ENCODE results near the gene SRGAP2C. TPM values are rescaled to one million over a fixed set of nuclear protein-coding genes. Genes with fewer than 3 reads are reported as not detected.
"Not testable (repeated sequence)": the region's sequence is repeated elsewhere in the genome, so short reads cannot be mapped to it uniquely, and the experiment has no call there.

The SRGAP2C gene
- polyA plus RNA-seq (9.0 and 10.0 TPM in 2 replicates), polyA minus RNA-seq (28.0 and 29.5 TPM in 2 replicates)

- not testable (repeated sequence) for H3K4me2 ChIP-seq (ENCODE audit: low read length); H3K9ac ChIP-seq (ENCODE audit: low read length); H3F3A ChIP-seq (ENCODE audit: insufficient read depth, low read length, poor library complexity, severe bottlenecking); H3K9me2 ChIP-seq (ENCODE audit: insufficient read depth, low read length); H2AFZ ChIP-seq (ENCODE audit: low read depth, low read length); H4K20me1 ChIP-seq (ENCODE audit: insufficient read depth); H3K9me3 ChIP-seq (ENCODE audit: low read length); H3K27me3 ChIP-seq (ENCODE audit: insufficient read depth, low read depth, low read length); H3K79me2 ChIP-seq (replicated peaks; ENCODE audit: insufficient read depth, low read length); H3K27ac ChIP-seq (ENCODE audit: low read length); H3K36me3 ChIP-seq (ENCODE audit: insufficient read depth, low read length)
- peak within 1 kb of the TSS; percentile 56 for H3K4me3 ChIP-seq (ENCODE audit: low read length)
- TF ChIP-seq POLR2AphosphoS5 (IDR thresholded peaks at IDR 0.05), result peak; percentile 43
These were observed at the start of gene SRGAP2C, which contains the start of gene FAM72B for GRCh38 chr1:121184290-121185127. Gene SRGAP2C (plus strand): TSS chr1:121184975. CDS start chr1:121187447, 2,472 bp downstream. Gene FAM72B (minus strand): TSS chr1:121184340. CDS start chr1:121183489, 851 bp downstream.

DNA sequence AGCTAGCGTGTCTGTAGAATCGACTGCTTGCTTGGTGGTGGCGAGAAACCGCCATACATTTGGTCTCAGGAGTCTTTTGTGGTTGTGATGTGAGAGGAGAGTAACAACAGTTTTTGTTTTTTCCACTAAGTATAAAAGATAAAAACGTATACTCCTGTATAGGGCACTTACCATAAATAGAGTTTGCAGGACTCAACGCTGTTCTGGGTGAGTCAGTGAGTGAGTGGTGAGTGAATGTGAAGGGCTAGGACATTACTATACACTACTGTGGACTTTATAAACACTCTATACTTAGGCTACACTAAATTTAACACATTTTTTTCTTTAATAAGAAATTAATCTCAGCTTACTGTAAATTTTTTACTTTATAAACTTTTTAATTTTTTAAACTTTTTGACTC, 44.4 kb upstream of the SRGAP2C start:
- H3K9me3 ChIP-seq (ENCODE audit: low read length); H3F3A ChIP-seq (ENCODE audit: insufficient read depth, low read length, poor library complexity, severe bottlenecking); H3K9me2 ChIP-seq (ENCODE audit: insufficient read depth, low read length); H3K36me3 ChIP-seq (ENCODE audit: insufficient read depth, low read length); H3K27me3 ChIP-seq (ENCODE audit: insufficient read depth, low read depth, low read length); H3K79me2 ChIP-seq (replicated peaks; ENCODE audit: insufficient read depth, low read length); H3K4me2 ChIP-seq (ENCODE audit: low read length); H3K27ac ChIP-seq (ENCODE audit: low read length); H4K20me1 ChIP-seq (ENCODE audit: insufficient read depth); H3K4me3 ChIP-seq (ENCODE audit: low read length); H2AFZ ChIP-seq (ENCODE audit: low read depth, low read length); H3K9ac ChIP-seq (ENCODE audit: low read length): not testable (repeated sequence)

- not testable (repeated sequence) for H3K27me3 ChIP-seq (ENCODE audit: insufficient read depth, low read depth, low read length); H3K9me3 ChIP-seq (ENCODE audit: low read length); H3K9me2 ChIP-seq (ENCODE audit: insufficient read depth, low read length); H3K27ac ChIP-seq (ENCODE audit: low read length); H3F3A ChIP-seq (ENCODE audit: insufficient read depth, low read length, poor library complexity, severe bottlenecking); H3K4me3 ChIP-seq (ENCODE audit: low read length); H4K20me1 ChIP-seq (ENCODE audit: insufficient read depth); H3K4me2 ChIP-seq (ENCODE audit: low read length); H3K9ac ChIP-seq (ENCODE audit: low read length); H3K36me3 ChIP-seq (ENCODE audit: insufficient read depth, low read length); H3K79me2 ChIP-seq (replicated peaks; ENCODE audit: insufficient read depth, low read length); H2AFZ ChIP-seq (ENCODE audit: low read depth, low read length)
These were observed 36.1 kb upstream of the SRGAP2C start for GRCh38 chr1:121148489-121149190.

- not testable (repeated sequence) for H3K9me3 ChIP-seq (ENCODE audit: low read length); H3K36me3 ChIP-seq (ENCODE audit: insufficient read depth, low read length); H3F3A ChIP-seq (ENCODE audit: insufficient read depth, low read length, poor library complexity, severe bottlenecking); H2AFZ ChIP-seq (ENCODE audit: low read depth, low read length); H3K9ac ChIP-seq (ENCODE audit: low read length); H3K79me2 ChIP-seq (replicated peaks; ENCODE audit: insufficient read depth, low read length); H3K4me2 ChIP-seq (ENCODE audit: low read length); H3K27me3 ChIP-seq (ENCODE audit: insufficient read depth, low read depth, low read length); H3K27ac ChIP-seq (ENCODE audit: low read length); H3K4me3 ChIP-seq (ENCODE audit: low read length); H4K20me1 ChIP-seq (ENCODE audit: insufficient read depth); H3K9me2 ChIP-seq (ENCODE audit: insufficient read depth, low read length)
These were observed 33.5 kb upstream of the SRGAP2C start for GRCh38 chr1:121151294-121151693.

- H3F3A ChIP-seq (ENCODE audit: insufficient read depth, low read length, poor library complexity, severe bottlenecking); H3K79me2 ChIP-seq (replicated peaks; ENCODE audit: insufficient read depth, low read length); H3K27me3 ChIP-seq (ENCODE audit: insufficient read depth, low read depth, low read length); H3K9me2 ChIP-seq (ENCODE audit: insufficient read depth, low read length); H3K36me3 ChIP-seq (ENCODE audit: insufficient read depth, low read length); H3K27ac ChIP-seq (ENCODE audit: low read length); H2AFZ ChIP-seq (ENCODE audit: low read depth, low read length); H3K9ac ChIP-seq (ENCODE audit: low read length); H3K4me2 ChIP-seq (ENCODE audit: low read length); H3K4me3 ChIP-seq (ENCODE audit: low read length); H4K20me1 ChIP-seq (ENCODE audit: insufficient read depth); H3K9me3 ChIP-seq (ENCODE audit: low read length): not testable (repeated sequence)
These were observed 32.0 kb upstream of the SRGAP2C start for GRCh38 chr1:121152788-121153187.

DNA sequence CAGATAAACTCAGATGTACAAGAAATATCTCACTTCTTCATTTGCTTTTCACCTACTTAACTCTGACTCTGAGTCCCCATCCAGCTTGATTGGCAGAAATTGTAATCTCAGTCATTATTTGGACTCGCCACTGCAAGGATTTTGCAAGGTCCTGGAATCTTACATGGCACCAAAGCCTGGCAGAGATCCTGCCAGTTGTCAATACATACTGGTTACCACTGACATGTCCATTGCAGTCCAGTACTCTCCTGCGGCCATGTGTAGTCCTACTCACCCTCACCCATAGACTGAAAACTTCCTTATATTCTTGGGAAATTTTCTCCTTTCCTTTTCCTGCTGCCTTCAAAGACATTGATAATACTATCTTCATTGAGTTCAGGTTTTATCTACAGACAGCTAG, 30.0 kb upstream of the SRGAP2C start:
- H3K9me2 ChIP-seq (ENCODE audit: insufficient read depth, low read length); H3K27ac ChIP-seq (ENCODE audit: low read length); H3K9me3 ChIP-seq (ENCODE audit: low read length); H3K9ac ChIP-seq (ENCODE audit: low read length); H3K36me3 ChIP-seq (ENCODE audit: insufficient read depth, low read length); H3K4me3 ChIP-seq (ENCODE audit: low read length); H2AFZ ChIP-seq (ENCODE audit: low read depth, low read length); H3K4me2 ChIP-seq (ENCODE audit: low read length); H3K27me3 ChIP-seq (ENCODE audit: insufficient read depth, low read depth, low read length); H3F3A ChIP-seq (ENCODE audit: insufficient read depth, low read length, poor library complexity, severe bottlenecking); H4K20me1 ChIP-seq (ENCODE audit: insufficient read depth); H3K79me2 ChIP-seq (replicated peaks; ENCODE audit: insufficient read depth, low read length): not testable (repeated sequence)

DNA sequence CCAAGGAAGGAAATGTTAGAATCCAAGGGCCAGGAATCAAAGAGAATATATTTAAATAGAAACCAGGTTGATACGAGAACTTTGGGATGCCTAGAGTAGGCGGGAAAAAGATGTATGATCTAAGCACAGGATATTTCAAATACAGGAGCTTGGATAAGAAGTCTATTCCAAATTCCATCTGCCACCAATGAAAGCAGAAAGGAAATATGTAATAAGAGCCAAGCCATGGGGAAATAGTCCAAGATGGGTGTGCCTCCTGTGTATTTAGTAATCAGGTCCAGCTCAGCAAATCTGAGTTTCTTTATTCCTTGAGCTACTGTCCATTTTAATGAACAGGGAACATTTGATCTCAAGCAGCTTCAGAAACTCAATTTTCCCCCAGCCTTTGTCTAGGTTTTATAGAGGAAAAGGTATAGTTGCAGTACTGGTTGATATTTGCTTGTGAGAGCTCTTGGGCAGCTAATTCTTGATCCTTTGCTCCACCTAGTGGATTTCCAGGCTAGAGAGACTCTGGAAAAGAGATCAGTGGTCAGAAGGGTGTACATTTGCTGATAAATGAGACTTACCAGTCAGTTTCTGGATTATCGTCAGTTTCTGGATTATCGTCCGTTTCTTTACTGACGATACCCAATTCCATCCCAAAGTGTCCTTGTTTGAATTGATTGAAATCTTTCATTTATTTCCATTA, 29.0 kb upstream of the SRGAP2C start:
- H3K36me3 ChIP-seq (ENCODE audit: insufficient read depth, low read length); H3F3A ChIP-seq (ENCODE audit: insufficient read depth, low read length, poor library complexity, severe bottlenecking); H3K9me2 ChIP-seq (ENCODE audit: insufficient read depth, low read length); H3K4me2 ChIP-seq (ENCODE audit: low read length); H3K27me3 ChIP-seq (ENCODE audit: insufficient read depth, low read depth, low read length); H4K20me1 ChIP-seq (ENCODE audit: insufficient read depth); H3K9me3 ChIP-seq (ENCODE audit: low read length); H3K27ac ChIP-seq (ENCODE audit: low read length); H3K9ac ChIP-seq (ENCODE audit: low read length); H2AFZ ChIP-seq (ENCODE audit: low read depth, low read length); H3K79me2 ChIP-seq (replicated peaks; ENCODE audit: insufficient read depth, low read length); H3K4me3 ChIP-seq (ENCODE audit: low read length): not testable (repeated sequence)

Data from neural cell (in vitro differentiated cells).